Activated T-helper 1 cell treated with Interleukin-2 at 50 U/mL for 16 hours (primary cell): ENCODE data around the gene MARF1.
"Not testable (repeated sequence)": the region's sequence is repeated elsewhere in the genome, so short reads cannot be mapped to it uniquely, and the experiment has no call there.

ENCODE experiments used
- DNase-seq: peaks from one replicate; pipeline ENCODE4 v3.0.0-alpha.2; 2020; ENCODE audit warnings: low read depth

Gene MARF1, protein sequence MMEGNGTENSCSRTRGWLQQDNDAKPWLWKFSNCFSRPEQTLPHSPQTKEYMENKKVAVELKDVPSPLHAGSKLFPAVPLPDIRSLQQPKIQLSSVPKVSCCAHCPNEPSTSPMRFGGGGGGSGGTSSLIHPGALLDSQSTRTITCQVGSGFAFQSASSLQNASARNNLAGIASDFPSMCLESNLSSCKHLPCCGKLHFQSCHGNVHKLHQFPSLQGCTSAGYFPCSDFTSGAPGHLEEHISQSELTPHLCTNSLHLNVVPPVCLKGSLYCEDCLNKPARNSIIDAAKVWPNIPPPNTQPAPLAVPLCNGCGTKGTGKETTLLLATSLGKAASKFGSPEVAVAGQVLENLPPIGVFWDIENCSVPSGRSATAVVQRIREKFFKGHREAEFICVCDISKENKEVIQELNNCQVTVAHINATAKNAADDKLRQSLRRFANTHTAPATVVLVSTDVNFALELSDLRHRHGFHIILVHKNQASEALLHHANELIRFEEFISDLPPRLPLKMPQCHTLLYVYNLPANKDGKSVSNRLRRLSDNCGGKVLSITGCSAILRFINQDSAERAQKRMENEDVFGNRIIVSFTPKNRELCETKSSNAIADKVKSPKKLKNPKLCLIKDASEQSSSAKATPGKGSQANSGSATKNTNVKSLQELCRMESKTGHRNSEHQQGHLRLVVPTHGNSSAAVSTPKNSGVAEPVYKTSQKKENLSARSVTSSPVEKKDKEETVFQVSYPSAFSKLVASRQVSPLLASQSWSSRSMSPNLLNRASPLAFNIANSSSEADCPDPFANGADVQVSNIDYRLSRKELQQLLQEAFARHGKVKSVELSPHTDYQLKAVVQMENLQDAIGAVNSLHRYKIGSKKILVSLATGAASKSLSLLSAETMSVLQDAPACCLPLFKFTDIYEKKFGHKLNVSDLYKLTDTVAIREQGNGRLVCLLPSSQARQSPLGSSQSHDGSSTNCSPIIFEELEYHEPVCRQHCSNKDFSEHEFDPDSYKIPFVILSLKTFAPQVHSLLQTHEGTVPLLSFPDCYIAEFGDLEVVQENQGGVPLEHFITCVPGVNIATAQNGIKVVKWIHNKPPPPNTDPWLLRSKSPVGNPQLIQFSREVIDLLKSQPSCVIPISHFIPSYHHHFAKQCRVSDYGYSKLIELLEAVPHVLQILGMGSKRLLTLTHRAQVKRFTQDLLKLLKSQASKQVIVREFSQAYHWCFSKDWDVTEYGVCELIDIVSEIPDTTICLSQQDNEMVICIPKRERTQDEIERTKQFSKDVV (N-terminal part only)

DNA sequence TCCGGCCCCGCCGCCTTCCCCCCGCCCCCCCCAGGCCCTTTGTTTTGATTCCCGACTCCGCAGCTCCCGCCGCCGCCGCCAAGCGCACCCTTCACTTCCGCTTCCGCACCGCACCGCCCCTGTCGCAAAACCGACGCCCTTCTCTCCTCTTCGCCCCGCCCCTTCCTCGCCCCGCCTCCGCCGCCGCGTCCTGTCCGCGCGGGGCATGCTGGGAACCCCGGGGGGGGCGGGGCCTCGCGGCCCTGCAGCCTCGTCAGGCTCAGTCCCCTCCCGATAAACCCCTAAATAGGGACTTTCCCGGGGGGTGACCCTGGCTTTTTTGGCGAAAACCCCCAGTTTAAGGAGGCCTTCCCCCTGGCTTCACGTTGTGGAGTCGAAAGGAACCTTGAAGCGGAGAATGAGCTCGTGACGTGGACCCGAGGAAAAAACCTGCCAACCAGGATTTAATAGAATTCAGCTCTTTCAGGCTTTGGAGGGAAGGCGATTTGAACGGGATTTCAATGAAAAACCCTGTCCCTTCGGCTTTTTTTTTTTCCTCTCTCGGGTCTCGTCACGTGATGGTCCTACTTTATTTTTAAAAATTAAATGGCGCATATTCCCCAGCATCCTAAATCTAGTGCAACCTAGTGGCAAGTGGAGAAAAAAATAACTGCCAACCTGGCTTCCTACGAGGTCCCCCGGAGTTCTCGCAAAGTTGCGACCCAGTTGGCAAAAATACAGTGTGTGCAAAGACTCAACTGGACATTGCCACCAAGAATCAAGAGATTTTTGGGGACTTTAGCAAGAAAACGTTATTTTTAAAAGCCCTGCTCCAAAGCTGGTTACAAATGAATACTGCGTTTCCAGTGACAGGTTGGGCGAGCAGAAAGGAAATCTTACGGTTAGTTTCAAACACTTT is at the start of gene MARF1:
TSS of gene MARF1 (minus strand) at position 107 of the 898 bp plus-strand sequence. CDS start 3,921 bp downstream, outside the sequence.
- DNase-seq, result peak; percentile 100

DNA sequence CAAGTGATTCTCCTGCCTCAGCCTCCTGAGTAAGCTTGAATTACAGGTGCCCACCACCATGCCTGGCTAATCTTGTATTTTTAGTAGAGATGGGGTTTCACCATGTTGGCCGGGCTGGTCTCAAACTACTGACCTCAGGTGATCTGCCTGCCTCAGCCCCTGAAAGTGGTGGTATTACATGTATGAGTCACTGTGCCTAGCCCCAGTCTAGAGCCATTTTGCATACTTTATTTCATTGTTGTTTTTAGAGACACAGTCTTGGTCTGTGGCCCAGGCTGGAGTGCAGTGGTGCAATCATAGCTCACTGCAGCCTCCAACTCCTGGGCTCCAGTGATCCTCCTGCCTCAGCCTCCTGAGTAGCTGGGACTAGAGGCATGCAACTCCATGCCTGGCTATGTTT is 49.6 kb upstream of the MARF1 start:
- not testable (repeated sequence) for DNase-seq

- no peak for DNase-seq
These were observed 48.1 kb upstream of the MARF1 start for GRCh38 chr16:15691046-15691445.

DNA sequence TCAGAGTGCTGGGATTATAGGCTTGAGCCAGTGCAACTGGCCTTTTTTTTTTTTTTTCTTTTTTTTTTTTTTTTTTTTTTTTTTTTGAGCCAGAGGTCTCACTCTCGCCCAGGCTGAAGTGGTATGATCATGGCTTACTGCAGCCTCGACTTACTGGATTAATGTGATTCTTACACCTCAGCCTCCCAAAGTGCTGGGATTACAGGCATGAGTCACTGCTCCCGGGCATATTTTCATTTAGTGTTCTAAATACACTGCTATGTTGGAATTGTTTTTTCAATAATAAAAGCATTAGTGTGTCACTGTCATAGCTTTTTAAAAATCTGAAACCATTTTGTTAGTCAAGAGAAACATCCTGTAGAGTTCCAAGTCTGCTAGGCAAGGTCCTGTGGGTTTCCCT is 47.3 kb upstream of the MARF1 start:
- DNase-seq, result no peak

DNA sequence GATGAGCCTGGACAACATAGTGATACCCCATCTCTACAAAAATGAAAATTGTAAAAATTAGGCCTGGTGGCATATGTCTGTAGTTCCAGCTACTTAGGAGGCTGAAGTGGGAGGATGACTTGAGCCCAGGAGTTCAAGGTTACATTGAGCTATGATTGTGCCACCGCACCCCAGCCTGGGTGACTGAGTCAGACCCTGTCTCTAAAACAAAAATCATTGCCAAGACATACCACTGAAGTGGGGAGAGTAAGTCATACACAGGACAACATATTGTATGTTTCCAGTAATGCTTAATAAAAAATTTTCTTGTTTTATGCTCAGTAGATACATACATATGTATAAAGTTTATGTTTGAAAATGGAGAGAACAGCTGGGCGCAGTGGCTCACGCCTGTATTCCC is 46.3 kb upstream of the MARF1 start:
- DNase-seq, result no peak

GRCh38 chr16:15686287-15686686 is 43.3 kb upstream of the MARF1 start:
- DNase-seq, result no peak

DNA sequence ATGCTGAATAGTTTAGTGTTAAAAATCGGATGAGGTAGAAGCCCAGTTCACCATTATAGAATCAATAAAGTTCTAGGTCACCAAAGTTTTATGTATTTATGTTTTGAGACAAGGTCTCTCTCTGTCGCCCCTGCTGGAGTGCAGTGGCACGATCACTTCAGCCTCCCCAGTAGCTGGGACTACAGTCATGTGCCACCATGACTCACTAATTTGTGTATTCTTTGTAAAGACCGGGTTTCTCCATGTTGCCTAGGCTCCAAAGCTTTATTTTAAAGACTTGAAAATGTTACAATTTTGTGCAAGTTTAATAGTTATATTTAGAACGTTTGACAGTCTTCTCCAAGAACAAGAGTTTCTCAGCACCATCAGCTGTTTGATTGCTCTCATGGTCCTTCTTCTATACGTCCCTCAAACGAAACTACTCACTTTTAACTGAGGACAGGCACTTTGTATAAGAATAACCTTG is 39.2 kb upstream of the MARF1 start:
- no peak for DNase-seq

GRCh38 chr16:15677447-15677846 is 34.5 kb upstream of the MARF1 start:
- DNase-seq, result no peak

GRCh38 chr16:15676506-15676905 is 33.6 kb upstream of the MARF1 start:
- DNase-seq, result no peak

- DNase-seq, result no peak
These were observed 31.6 kb upstream of the MARF1 start for GRCh38 chr16:15674571-15674970.

DNA sequence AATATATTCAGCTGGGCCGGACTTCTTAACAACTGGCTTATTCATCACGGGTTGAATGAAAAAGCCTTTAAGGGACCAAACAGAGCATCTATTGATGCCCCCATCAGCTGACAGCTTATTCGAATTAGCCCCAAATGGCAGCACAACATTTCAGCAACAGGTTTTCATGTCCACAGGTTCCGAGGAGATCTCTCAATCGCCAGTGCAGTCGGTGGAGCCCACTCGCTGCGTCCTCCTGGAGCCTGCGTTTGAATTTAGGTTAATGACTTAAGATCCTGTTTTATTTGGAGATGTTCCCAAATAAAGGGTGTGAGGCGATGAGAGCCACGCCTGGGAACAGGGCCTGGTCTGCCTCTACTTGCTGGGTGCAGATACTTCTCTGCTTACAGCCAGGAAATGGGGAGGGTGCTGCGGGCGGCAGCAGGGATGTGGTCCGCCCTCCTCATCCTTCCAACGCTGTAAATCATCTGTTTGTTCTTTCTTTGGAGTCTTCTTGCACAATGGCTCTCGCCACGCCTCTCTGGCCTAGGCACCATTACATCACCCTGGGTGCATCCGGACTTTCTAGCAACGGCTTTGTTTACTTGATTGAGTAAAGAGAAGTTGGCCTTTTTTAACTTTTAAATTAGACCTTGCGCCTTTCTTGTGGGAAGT is 29.7 kb upstream of the MARF1 start:
- DNase-seq, result peak; percentile 65

DNA sequence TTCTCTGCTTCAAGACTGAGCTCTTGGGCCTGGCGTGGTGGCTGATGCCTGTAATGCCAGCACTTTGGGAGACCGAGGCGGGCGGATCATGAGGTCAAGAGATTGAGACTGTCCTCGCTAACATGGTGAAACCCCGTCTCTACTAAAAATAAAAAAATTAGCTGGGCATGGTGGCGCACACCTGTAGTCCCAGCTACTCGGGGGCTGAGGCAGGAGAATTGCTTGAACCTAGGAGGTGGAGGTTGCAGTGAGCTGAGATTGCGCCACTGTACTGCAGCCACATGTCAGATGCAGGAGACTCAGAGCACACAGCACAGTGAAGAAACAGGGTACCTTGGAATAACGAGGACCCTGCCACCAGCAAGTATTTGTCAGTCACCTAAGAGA is 29.2 kb upstream of the MARF1 start:
- not testable (repeated sequence) for DNase-seq

- no peak for DNase-seq
These were observed 28.7 kb upstream of the MARF1 start for GRCh38 chr16:15671530-15672117.

GRCh38 chr16:15667091-15667742 is 24.3 kb upstream of the MARF1 start:
- no peak for DNase-seq

GRCh38 chr16:15665107-15665506 is 22.2 kb upstream of the MARF1 start:
- no peak for DNase-seq

DNA sequence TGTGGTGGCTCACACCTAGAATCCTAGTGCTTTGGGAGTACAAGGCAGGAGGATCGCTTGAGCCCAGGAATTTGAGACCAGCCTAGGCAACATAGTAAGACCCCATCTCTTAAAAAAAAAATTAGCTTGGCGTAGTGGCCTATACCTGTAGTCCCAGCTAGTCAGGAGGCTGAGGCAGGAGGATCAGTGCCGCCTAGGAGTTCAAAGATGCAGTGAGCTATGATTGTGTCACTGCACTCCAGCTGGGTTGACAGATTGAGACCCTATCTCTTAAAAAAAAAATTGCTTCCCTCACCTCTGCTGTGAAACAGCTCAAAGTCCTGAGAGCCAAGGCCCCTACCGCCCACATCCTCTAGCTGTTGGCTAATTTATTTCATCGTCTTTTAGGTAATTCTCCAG is 17.2 kb upstream of the MARF1 start:
- DNase-seq, result no peak

DNA sequence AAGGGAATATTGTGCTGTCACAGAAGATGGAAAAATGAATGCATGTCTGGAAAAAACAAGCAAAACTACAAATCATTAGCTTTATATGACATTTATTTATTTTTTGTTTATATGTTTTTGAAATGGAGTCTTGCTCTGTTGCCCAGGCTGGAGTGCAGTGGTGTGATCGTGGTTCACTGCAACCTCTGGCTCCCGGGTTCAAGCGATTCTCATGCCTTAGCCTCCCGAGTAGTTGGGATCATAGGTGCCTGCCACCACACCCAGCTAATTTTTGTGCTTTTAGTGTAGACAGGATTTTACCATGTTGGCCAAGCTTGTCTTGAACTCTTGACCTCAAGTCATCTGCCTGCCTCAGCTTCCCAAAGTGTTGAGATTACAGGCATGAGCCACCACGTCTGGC is 15.6 kb upstream of the MARF1 start:
- no peak for DNase-seq

GRCh38 chr16:15658149-15658548 is 15.2 kb upstream of the MARF1 start:
- DNase-seq, result no peak

- DNase-seq, result not testable (repeated sequence)
These were observed 12.6 kb upstream of the MARF1 start for GRCh38 chr16:15655561-15655960.

DNA sequence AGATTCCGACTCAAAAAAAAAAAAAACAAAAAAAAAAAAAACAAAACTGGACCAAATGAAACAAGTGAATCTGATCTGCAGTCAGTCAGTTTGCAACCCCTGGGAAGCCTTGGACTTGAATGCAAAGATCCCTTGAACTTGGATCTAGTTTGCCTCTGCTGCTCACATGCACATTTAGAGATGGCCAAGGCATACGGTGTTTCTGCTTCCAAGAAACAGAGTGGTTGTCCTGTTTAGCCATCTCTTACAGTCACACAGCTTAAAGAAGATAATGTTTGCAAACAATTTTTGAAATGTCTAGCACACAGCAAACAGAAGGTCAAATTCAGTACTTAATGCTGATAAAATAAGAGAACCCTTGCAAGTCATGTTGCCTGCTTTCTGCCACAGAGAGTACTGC is 11.6 kb upstream of the MARF1 start:
- no peak for DNase-seq
